Heart right ventricle (tissue), 16 donors: ENCODE measurements around the gene TEX54. TPM values are rescaled to one million over a fixed set of nuclear protein-coding genes. Genes with fewer than 3 reads are reported as not detected.

Source experiments
- ATAC-seq, 8 donors: fragments of 200-7000 bp; cut with Tn5 transposase; one replicate each; pipeline ENCODE4 v1.9.1; 2020; ENCODE audit warnings: mild to moderate bottlenecking in 8 of 8, moderate library complexity in 8 of 8, moderate number of reproducible peaks in 1 of 8
- DNase-seq, 2 donors: peaks; one replicate each; pipeline ENCODE4 v3.0.0-alpha.2; 2020
- H3K27ac ChIP-seq, 10 donors: fragments of 200-600 bp; sonication (generic) in 2 of 10; one replicate each; pipeline versions ENCODE4 v1.5.0 to v1.8.0; 2020 to 2022; ENCODE audit warnings: mild to moderate bottlenecking in 3 of 10
- H3K27me3 ChIP-seq, 7 donors: fragments of 200-600 bp; one replicate each; pipeline ENCODE4 v1.8.0; 2021 to 2022; ENCODE audit warnings: mild to moderate bottlenecking in 2 of 7
- H3K36me3 ChIP-seq, 9 donors: fragments of 200-600 bp; sonication (generic) in 1 of 9; one replicate each; pipeline versions ENCODE4 v1.5.0 to v1.8.0; 2020 to 2022; ENCODE audit warnings: mild to moderate bottlenecking in 2 of 9
- H3K4me1 ChIP-seq, 9 donors: fragments of 200-600 bp; sonication (generic) in 1 of 9; one replicate each; pipeline versions ENCODE4 v1.5.0 to v1.8.0; 2020 to 2022; ENCODE audit warnings: mild to moderate bottlenecking in 4 of 9
- H3K4me3 ChIP-seq, 10 donors: fragments of 200-600 bp; sonication (generic) in 2 of 10; one replicate each; pipeline versions ENCODE4 v1.5.0 to v1.8.0; 2020 to 2022; ENCODE audit warnings: mild to moderate bottlenecking in 7 of 10, moderate library complexity in 2 of 10
- H3K9me3 ChIP-seq, 11 donors: fragments of 200-600 bp in 10 of 11; sonication (generic) in 2 of 11; one replicate each; pipeline versions ENCODE4 v1.5.0 to v1.8.0; 2013 to 2022; ENCODE audit warnings: mild to moderate bottlenecking in 2 of 11, control low read depth in 1 of 11, moderate library complexity in 1 of 11
- CTCF ChIP-seq, 9 donors: fragments of 200-600 bp; sonication (generic) in 2 of 9; IDR thresholded peaks; one replicate each; pipeline versions ENCODE4 v1.5.0 to v1.8.0; 2021 to 2022; ENCODE audit warnings: antibody characterized with exemption in 9 of 9, mild to moderate bottlenecking in 5 of 9, moderate library complexity in 1 of 9
- WGBS, 2 donors: extraction: QIAGEN DNeasy Blood & Tissue Kit; methylation state at CpG; one replicate each; pipeline ENCODE4 v1.1.7; 2013; ENCODE audit warnings: inconsistent platforms in 1 of 2; 5-methylcytosine and 5-hydroxymethylcytosine counted together
- intact Hi-C, 10 donors: fragments of 100-400 bp; cut with DNase I; formaldehyde crosslinking; loops; one replicate each; pipeline versions ENCODE4 v1.11.1 to v1.14.2; 2022
- polyA plus RNA-seq, 2 donors: library from polyadenylated mRNA; stranded (reverse); fragments of 200-250 nt; gene quantifications; one replicate each; pipeline ENCODE4 v1.2.3, GENCODE V29; 2013
- total RNA-seq, 10 donors: library from RNA; stranded (reverse); fragmentation: NEBNext Ultra II Directional in 3 of 10; extraction: Animal tissue kit (Norgen Biotek cat#: 25700) in 3 of 10; gene quantifications; one replicate each; pipeline versions ENCODE4 v1.2.1 to v1.2.4, GENCODE V29; 2021 to 2023
- donor health status: Arrhythmogenic right ventricular cardiomyopathy.
- donor health status: ischemic (EF 13 %, LVEDD 7.1; RV severe dilation, severe dysfunction).
- donor health status: healthy with polysubstance abuse.
- donor health status: DM: no; HTN: yes; CAD: no.
- donor health status: DM: no; HTN: no; CAD: no.
- donor health status: ischemic (EF 25% LVEDD 6.9; RV normal size, moderate dysfunction).
- donor health status: ischemic (EF 25% LVEDD 5.7; RV mildly dilated, moderate dysfunction).
- donor health status: healthy.
- donor health status: DM: yes; HTN: yes; CAD: no.
- donor health status: Ischemic cardiomyopathy.
- donor health status: ischemic (EF 35%, LVEDD 5.7; RV mildly dilated, moderate dysfunction).
- donor health status: nonischemic (EF 11% LVEDD 7.7; RV severe dilation, severe dysfunction).
- donor health status: DM: yes; HTN: yes; CAD: no.
- donor health status: PGD.
- donor health status: ischemic (EF 29% LVEDD 5.4; RV normal size, mild dysfunction).
- donor health status: nonischemic (EF 23%, LVEDD 6.1; RV moderate dilation, normal function).

TEX54 gene
- total and polyA plus RNA-seq, 12 donors, result not detected

DNA sequence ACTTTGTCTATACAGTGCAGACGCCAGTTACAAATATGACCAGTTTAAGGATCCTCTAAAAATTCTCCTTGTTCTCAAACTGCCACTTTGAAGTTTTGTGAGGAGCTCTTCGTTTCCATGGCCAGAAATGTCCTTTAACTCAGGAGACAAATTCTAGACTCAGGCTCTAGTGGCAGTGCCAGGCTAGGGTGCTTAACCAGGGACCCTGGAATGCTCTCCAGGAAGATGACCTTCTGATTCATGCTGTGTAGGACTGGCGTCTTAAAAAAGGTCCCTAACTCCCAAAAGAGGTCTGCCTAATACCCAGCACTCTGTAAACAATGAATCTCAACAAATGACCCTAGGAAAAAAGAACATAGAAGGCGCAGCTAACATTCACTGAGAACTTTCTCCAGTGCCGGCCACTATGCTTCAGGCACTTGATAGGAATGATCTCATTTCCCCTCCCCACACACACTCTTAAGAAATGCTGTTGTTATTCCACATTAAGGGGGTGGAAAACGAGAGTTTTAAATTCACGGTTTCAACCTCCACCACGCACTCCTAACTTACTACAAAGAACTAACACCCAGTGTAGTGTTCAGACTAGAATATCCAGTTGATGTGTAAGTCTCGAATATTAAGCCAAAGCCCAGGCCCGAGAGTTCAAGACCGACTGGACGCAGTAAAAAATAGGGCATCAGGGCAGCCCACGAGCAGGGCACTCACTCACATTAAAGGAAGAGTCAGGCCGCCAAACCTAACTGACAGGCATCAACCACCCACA lies 28.1 kb downstream of the TEX54 start:
- Histone ChIP-seq H3K36me3 (peaks cover 0 to 53% (median 39%) of the 10 kb centered on the region in 9 donors), H3K9me3 (no peaks in the 10 kb centered on the region), H3K27me3 (no peaks in the 10 kb centered on the region), H3K27ac (peak overlapping the region; percentile 61 to 95 (median 90)), H3K4me1 (peaks cover 14 to 47% (median 31%) of the 10 kb centered on the region in 9 donors), H3K4me3 (peak overlapping the region; percentile 36 to 88 (median 82))
- intact Hi-C loops, result loop anchor here in 2 of 10 donors (2.0 to 5.0 kb wide), 2 partner anchors 34 to 77 kb away; partner anchors contain the start of genes HNRNPUL2 (in 1 of the 2), TTC9C (in 1 of the 2) and WDR74 (in 1 of the 2)
- ATAC-seq (peak in 2 of 8 donors; percentile 7 to 8), DNase-seq (no peak)
- WGBS, 2 donors, result 2 to 3% methylated on average over 14 of the region's 14 CpGs
- no peak for TF ChIP-seq CTCF (IDR thresholded peaks at IDR 0.05)

DNA sequence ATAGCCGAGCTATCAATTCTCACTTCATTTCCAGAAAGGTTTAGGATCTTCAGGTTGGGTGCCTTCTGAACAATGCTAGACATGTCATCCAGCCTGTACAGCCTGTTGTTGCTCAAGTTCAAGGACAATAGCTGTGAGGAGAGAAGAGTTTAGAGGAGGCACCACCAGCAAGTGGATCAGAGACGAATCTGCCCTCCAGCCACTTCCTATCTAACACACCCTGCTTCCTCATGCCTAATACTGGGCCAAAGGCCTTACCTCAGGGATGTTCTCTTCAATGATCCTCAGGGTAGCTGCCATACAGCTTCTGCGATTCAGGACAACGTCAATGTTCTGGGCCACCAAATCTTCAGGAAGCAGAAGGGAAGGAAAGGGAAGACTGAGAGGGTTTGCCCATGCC lies 31.6 kb downstream of the TEX54 start:
- intact Hi-C loops, result no loop called here
- WGBS, 2 donors, result 86% methylated on average over 4 of the region's 4 CpGs
- no peak overlapping the region for H3K4me3 ChIP-seq
- no peaks in the 10 kb centered on the region for H3K9me3 ChIP-seq
- H3K27ac ChIP-seq, result no peak overlapping the region
- ATAC-seq, result no peak
- no peaks in the 10 kb centered on the region for H3K27me3 ChIP-seq
- peaks cover 0 to 79% (median 70%) of the 10 kb centered on the region in 9 donors for H3K36me3 ChIP-seq
- TF ChIP-seq CTCF (IDR thresholded peaks at IDR 0.05), result no peak
- H3K4me1 ChIP-seq, result peaks cover 11 to 26% (median 21%) of the 10 kb centered on the region in 9 donors
- no peak for DNase-seq

DNA sequence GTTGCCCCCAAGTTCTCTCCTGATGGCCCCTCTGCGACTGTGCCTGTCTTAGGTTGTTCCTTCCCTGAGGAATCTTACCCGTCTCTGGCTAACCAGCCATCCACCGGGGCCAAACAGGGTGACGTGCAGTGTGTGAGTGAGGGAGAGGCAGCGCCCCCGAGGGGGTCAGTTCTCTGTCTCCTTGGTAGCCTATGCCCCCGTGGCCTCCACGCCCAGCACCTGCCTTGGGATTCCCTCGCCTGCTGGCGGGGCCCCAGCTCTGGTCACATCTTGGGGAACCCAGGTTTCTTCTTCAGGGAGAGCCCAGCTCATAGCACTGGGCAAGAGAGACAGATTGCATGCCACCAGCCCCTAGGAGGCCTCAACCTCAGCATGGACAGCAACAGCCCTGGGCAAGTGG lies 33.2 kb downstream of the TEX54 start:
- 85 to 91% methylated on average over 10 of the region's 10 CpGs for WGBS, 2 donors
- TF ChIP-seq CTCF (IDR thresholded peaks at IDR 0.05), result no peak
- H3K27ac ChIP-seq, result no peak overlapping the region
- H3K4me3 ChIP-seq, result no peak overlapping the region
- H3K9me3 ChIP-seq, result no peaks in the 10 kb centered on the region
- intact Hi-C loops, result loop anchor here in 1 of 10 donors (5.0 kb wide), 1 partner anchor 38 kb away; the partner anchor contains the start of gene WDR74
- H3K27me3 ChIP-seq, result no peaks in the 10 kb centered on the region
- no peak for ATAC-seq
- H3K36me3 ChIP-seq, result peaks cover 0 to 95% (median 86%) of the 10 kb centered on the region in 9 donors
- peaks cover 9 to 19% (median 15%) of the 10 kb centered on the region in 9 donors for H3K4me1 ChIP-seq
- no peak for DNase-seq

DNA sequence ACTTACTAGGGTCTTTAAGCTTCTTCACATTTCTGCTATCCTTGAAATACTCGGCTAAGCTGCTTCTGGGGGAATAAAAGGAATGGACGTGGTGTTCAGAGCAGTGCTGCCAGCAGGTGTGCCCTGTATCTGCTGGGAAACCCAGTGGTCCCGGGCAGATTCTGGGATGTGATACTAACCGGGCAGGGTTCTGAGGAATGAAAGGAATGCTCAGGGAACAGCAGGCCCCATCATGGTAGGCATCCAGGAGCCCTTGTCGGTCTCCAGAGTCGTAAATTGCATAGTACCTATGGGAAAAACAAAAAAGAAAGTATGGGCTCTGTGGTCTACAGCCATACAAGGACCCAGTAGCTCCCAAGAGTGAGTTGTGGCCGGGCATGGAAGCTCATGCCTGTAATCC lies 36.4 kb downstream of the TEX54 start:
- intact Hi-C loops, result loop anchor here in 1 of 10 donors (5.0 kb wide), 1 partner anchor 41 kb away; the partner anchor contains the start of gene WDR74
- Histone ChIP-seq H3K9me3 (no peaks in the 10 kb centered on the region), H3K36me3 (peaks cover 0 to 94% (median 79%) of the 10 kb centered on the region in 9 donors), H3K4me3 (no peak overlapping the region), H3K4me1 (peaks cover 4 to 20% (median 15%) of the 10 kb centered on the region in 9 donors), H3K27me3 (no peaks in the 10 kb centered on the region), H3K27ac (no peak overlapping the region)
- no peak for TF ChIP-seq CTCF (IDR thresholded peaks at IDR 0.05)
- 69 to 72% methylated on average over 7 of the region's 7 CpGs for WGBS, 2 donors
- ATAC-seq (no peak), DNase-seq (no peak)
